ENCODE data around the gene NBAS.
A peak's percentile ranks its signal among the peaks of the same experiment; 100 is the strongest.

NBAS gene

GRCh38 chr2:15367715-15368114, 193.4 kb downstream of the NBAS start:
- DNase-seq (no peak), ATAC-seq (no peak)
- Mint-ChIP-seq H3K27ac (no peak overlapping the region), H3K4me3 (no peak overlapping the region), H3K27me3 (no peaks in the 10 kb centered on the region), H3K9me3 (no peaks in the 10 kb centered on the region), H3K4me1 (peaks cover 6% of the 10 kb centered on the region)

DNA sequence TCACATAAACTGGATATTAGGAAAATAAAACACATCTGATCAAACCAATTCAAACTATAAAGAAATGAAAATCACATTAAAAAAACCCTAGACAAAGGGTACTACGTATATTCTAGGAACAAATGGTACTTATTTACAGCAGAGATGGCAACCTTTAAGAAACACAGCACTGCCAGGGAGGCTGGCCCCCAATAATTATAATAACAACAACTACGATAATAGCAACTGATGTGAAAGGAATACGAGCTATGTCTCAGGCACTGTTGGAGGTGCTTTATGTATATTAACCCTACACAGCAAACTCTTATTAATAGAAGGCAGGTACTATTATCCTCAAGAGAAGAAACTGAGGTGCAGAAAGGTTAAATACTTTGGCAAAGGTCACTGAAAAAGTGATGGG, 193.9 kb downstream of the NBAS start:
- no peak for DNase-seq
- no peak for ATAC-seq
- peaks cover 6% of the 10 kb centered on the region for H3K4me1 Mint-ChIP-seq
- no peaks in the 10 kb centered on the region for H3K27me3 Mint-ChIP-seq
- H3K27ac Mint-ChIP-seq = peak overlapping the region in 1 of 2 donors; percentile 49
- no peak overlapping the region for H3K4me3 Mint-ChIP-seq
- no peaks in the 10 kb centered on the region for H3K9me3 Mint-ChIP-seq

DNA sequence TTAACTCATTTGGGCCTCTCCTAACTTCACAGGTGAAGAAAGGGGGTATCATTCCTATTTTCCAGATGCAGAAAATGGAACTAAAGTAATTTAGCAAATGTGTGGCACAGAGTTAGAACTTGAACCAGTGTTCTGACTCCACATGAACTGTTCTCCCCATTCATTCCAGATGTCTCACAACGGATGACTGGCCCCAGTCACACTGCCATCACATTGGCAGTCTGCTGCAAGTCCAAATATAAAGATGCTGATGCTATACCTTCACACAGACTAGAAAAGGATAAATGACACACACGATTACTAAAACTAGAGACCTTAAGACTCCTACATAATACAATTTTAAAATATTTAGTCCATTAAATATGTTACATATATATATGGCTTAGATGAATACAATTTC, 195.7 kb downstream of the NBAS start:
- H3K4me3 Mint-ChIP-seq = no peak overlapping the region
- peaks cover 6% of the 10 kb centered on the region for H3K4me1 Mint-ChIP-seq
- DNase-seq = no peak
- no peaks in the 10 kb centered on the region for H3K27me3 Mint-ChIP-seq
- no peaks in the 10 kb centered on the region for H3K9me3 Mint-ChIP-seq
- H3K27ac Mint-ChIP-seq = no peak overlapping the region
- ATAC-seq = no peak

DNA sequence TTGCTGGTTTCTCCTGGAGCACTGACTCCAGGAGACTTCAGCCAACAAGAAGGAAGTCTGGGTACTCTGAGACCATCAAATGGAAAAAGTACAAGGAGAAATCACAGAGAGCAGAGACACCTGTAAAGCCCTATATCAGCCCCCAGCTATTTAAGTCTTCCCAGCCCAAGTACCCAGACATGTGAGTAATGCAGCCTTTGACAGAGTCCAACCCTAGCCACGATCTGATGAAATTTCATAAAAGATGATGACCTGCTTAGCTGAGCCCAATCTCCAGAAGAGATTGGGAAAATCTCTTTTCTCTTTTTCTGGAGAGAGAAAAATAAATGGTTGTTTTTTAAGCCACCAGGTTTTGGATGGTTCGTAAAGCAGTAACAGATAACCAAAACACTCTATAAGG, 196.6 kb downstream of the NBAS start:
- ATAC-seq = no peak
- Mint-ChIP-seq H3K4me3 (no peak overlapping the region), H3K27me3 (no peaks in the 10 kb centered on the region), H3K9me3 (no peaks in the 10 kb centered on the region), H3K27ac (peak overlapping the region in 1 of 2 donors; percentile 27), H3K4me1 (peaks cover 6% of the 10 kb centered on the region)
- DNase-seq = no peak

- Mint-ChIP-seq H3K27ac (peak overlapping the region in 1 of 2 donors; percentile 27), H3K27me3 (no peaks in the 10 kb centered on the region), H3K9me3 (no peaks in the 10 kb centered on the region), H3K4me1 (peaks cover 6% of the 10 kb centered on the region), H3K4me3 (no peak overlapping the region)
- DNase-seq = no peak
- no peak for ATAC-seq
Measured at GRCh38 chr2:15363734-15364133, 197.4 kb downstream of the NBAS start.

DNA sequence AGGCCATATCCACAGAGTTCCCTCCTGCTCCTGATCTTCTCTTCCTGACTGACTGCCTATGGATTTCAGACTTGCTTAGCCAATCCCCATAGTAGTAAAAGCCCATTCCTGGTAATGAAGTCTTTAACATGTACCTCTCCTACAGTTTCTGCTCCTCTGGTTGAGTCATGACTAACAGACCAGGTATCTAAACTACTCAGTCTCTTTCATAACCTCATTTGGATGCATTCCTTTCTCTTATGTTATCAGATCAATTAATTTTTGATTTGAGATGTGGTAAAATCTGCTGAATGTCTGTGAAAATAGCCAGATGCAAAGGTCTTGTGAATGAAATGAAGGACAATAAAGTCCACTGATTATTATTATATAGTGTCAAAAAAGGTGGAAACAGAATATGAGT, 198.0 kb downstream of the NBAS start:
- ATAC-seq = no peak
- H3K27ac Mint-ChIP-seq = peak overlapping the region in 1 of 2 donors; percentile 1
- no peak overlapping the region for H3K4me3 Mint-ChIP-seq
- no peaks in the 10 kb centered on the region for H3K9me3 Mint-ChIP-seq
- no peak for DNase-seq
- no peaks in the 10 kb centered on the region for H3K27me3 Mint-ChIP-seq
- peaks cover 6% of the 10 kb centered on the region for H3K4me1 Mint-ChIP-seq

GRCh38 chr2:15359716-15360531, 201.2 kb downstream of the NBAS start:
- no peaks in the 10 kb centered on the region for H3K4me1 Mint-ChIP-seq
- H3K4me3 Mint-ChIP-seq = no peak overlapping the region
- DNase-seq (no peak), ATAC-seq (no peak)
- no peaks in the 10 kb centered on the region for H3K9me3 Mint-ChIP-seq
- no peak overlapping the region for H3K27ac Mint-ChIP-seq
- H3K27me3 Mint-ChIP-seq = no peaks in the 10 kb centered on the region

GRCh38 chr2:15357922-15358321, 203.2 kb downstream of the NBAS start:
- H3K4me3 Mint-ChIP-seq = no peak overlapping the region
- peak overlapping the region; percentile 40 to 87 for H3K27ac Mint-ChIP-seq
- H3K9me3 Mint-ChIP-seq = no peaks in the 10 kb centered on the region
- DNase-seq = no peak
- ATAC-seq = no peak
- no peaks in the 10 kb centered on the region for H3K4me1 Mint-ChIP-seq
- no peaks in the 10 kb centered on the region for H3K27me3 Mint-ChIP-seq

DNA sequence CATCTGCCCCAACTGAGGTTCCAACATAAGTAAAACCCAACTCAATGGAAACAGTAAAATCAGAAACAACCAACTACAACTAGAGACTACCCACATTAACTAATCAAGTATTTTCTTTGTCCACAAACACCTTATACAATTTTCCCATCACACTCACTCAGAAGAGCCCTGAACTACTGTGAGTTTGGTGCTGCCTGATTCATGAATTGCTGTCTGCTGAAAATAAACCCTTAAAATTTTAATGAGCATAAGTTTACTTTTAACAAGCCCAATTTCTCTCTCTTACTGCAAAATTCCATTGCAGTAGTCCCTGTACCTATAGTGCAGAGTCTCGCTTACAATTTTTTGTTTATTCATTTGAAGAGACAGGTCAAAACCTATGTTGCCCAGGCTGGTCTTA, 203.9 kb downstream of the NBAS start:
- Mint-ChIP-seq H3K4me1 (no peaks in the 10 kb centered on the region), H3K27me3 (no peaks in the 10 kb centered on the region), H3K4me3 (no peak overlapping the region), H3K27ac (no peak overlapping the region), H3K9me3 (no peaks in the 10 kb centered on the region)
- no peak for ATAC-seq
- no peak for DNase-seq

- H3K4me3 Mint-ChIP-seq = no peak overlapping the region
- no peaks in the 10 kb centered on the region for H3K9me3 Mint-ChIP-seq
- H3K27me3 Mint-ChIP-seq = no peaks in the 10 kb centered on the region
- no peak for DNase-seq
- no peak overlapping the region for H3K27ac Mint-ChIP-seq
- no peak for ATAC-seq
- no peaks in the 10 kb centered on the region for H3K4me1 Mint-ChIP-seq
Measured at GRCh38 chr2:15355386-15355785, 205.7 kb downstream of the NBAS start.

- Mint-ChIP-seq H3K9me3 (no peaks in the 10 kb centered on the region), H3K27ac (no peak overlapping the region), H3K27me3 (no peaks in the 10 kb centered on the region), H3K4me1 (no peaks in the 10 kb centered on the region), H3K4me3 (no peak overlapping the region)
- ATAC-seq = no peak
- no peak for DNase-seq
Measured at GRCh38 chr2:15354596-15355366, 206.4 kb downstream of the NBAS start.

GRCh38 chr2:15352363-15352762, 208.8 kb downstream of the NBAS start:
- Mint-ChIP-seq H3K27ac (no peak overlapping the region), H3K4me3 (no peak overlapping the region)

DNA sequence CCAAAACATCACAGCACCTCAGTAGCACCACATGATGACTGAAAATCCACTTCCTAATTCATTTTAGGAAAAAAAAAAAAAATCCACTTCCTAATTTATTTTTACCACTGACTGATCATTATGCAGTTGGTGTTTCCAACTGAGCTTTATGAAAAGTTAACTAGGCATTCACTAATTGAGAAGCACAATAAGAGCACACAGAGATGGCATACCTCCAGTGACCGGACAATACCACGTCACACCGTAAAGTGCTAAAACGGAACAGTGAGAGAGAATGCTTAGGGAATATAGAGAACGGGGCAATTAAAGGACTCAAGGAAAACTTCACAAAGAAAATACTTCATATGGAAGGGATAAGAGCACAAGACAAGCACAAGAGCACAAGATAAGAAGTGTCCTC, 212.5 kb downstream of the NBAS start:
- ATAC-seq = no peak
- H3K27ac Mint-ChIP-seq = no peak overlapping the region
- H3K9me3 Mint-ChIP-seq = peaks cover 0 to 4% of the 10 kb centered on the region in 2 donors
- no peaks in the 10 kb centered on the region for H3K27me3 Mint-ChIP-seq
- no peaks in the 10 kb centered on the region for H3K4me1 Mint-ChIP-seq
- no peak for DNase-seq
- no peak overlapping the region for H3K4me3 Mint-ChIP-seq

More at GRCh38 chr2:15352363-15352762, 208.8 kb downstream of the NBAS start:
- Mint-ChIP-seq H3K4me1 (no peaks in the 10 kb centered on the region), H3K9me3 (no peaks in the 10 kb centered on the region), H3K27me3 (no peaks in the 10 kb centered on the region)
- DNase-seq = no peak
- no peak for ATAC-seq

GRCh38 chr2:15348045-15348444, 213.1 kb downstream of the NBAS start:
- Mint-ChIP-seq H3K9me3 (peaks cover 0 to 4% of the 10 kb centered on the region in 2 donors), H3K27ac (no peak overlapping the region), H3K4me1 (no peaks in the 10 kb centered on the region), H3K27me3 (no peaks in the 10 kb centered on the region), H3K4me3 (no peak overlapping the region)
- no peak for DNase-seq
- no peak for ATAC-seq

DNA sequence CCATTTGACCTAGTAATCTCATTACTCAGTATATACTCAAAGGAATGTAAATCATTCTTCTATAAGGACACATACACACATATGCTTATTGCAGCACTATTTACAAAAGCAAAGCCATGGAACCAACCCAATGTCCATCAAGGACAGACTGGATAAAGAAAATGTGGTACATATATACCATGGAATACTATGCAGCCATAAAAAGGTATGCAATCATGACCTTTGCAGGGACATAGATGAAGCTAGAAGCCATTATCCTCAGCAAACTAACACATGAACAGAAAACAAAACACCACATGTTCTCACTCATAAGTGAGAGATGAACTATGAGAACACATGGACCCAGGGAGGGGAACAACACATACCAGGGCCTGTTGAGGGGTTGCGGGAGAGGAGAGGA, 214.5 kb downstream of the NBAS start:
- Mint-ChIP-seq H3K4me1 (no peaks in the 10 kb centered on the region), H3K9me3 (peaks cover 0 to 4% of the 10 kb centered on the region in 2 donors), H3K27ac (no peak overlapping the region), H3K27me3 (no peaks in the 10 kb centered on the region), H3K4me3 (no peak overlapping the region)
- no peak for DNase-seq
- no peak for ATAC-seq

- no peak overlapping the region for H3K4me3 Mint-ChIP-seq
- peaks cover 7% of the 10 kb centered on the region for H3K4me1 Mint-ChIP-seq
- no peaks in the 10 kb centered on the region for H3K9me3 Mint-ChIP-seq
- H3K27me3 Mint-ChIP-seq = no peaks in the 10 kb centered on the region
- no peak for DNase-seq
- no peak for ATAC-seq
- H3K27ac Mint-ChIP-seq = no peak overlapping the region
Measured at GRCh38 chr2:15337996-15338666, 223.0 kb downstream of the NBAS start.
